Keratinocyte (primary cell): ENCODE results near the gene KLC1. TPM values are rescaled to one million over a fixed set of nuclear protein-coding genes. Genes with fewer than 3 reads are reported as not detected.
"Not testable (repeated sequence)": the region's sequence is repeated elsewhere in the genome, so short reads cannot be mapped to it uniquely, and the experiment has no call there.

Experiments used
- DNase-seq: peaks from one replicate; pipeline ENCODE4 v3.0.0-alpha.2; 2011; ENCODE audit warnings: low read depth, missing footprints, low spot score
- FAIRE-seq: peaks from 2 replicates; lab custom pipeline; 2011; peaks lifted over from hg19 to GRCh38; lab: Jason Lieb, UNC
- H2AFZ ChIP-seq: 2 replicates; pipeline ENCODE4 v1.6.0; 2012; ENCODE audit warnings: low read length, control low read depth, inconsistent platforms; ENCODE audit not compliant: control insufficient read depth
- H3K27ac ChIP-seq: 2 replicates; pipeline ENCODE4 v1.5.1; 2011; ENCODE audit warnings: low read length; ENCODE audit not compliant: control insufficient read depth, insufficient read depth
- H3K27me3 ChIP-seq: 3 replicates; pipeline ENCODE4 v1.6.0; 2011; ENCODE audit warnings: low read length; ENCODE audit not compliant: control insufficient read depth, insufficient read depth; ENCODE audit errors: extremely low read depth
- H3K36me3 ChIP-seq, 2 experiments: 2 replicates in 1 of 2; 3 replicates in 1 of 2; pipeline ENCODE4 v1.5.1; 2011; ENCODE audit warnings: low read length in 2 of 2, mild to moderate bottlenecking in 1 of 2; ENCODE audit not compliant: control insufficient read depth in 2 of 2, insufficient read depth in 2 of 2; ENCODE audit errors: extremely low read depth in 1 of 2
- H3K4me1 ChIP-seq: 3 replicates; pipeline ENCODE4 v1.5.1; 2011; ENCODE audit warnings: low read length; ENCODE audit not compliant: control insufficient read depth, insufficient read depth; ENCODE audit errors: extremely low read depth
- H3K4me2 ChIP-seq: 3 replicates; pipeline ENCODE4 v1.6.0; 2011; ENCODE audit warnings: low read depth, low read length; ENCODE audit not compliant: control insufficient read depth, insufficient read depth; ENCODE audit errors: extremely low read depth
- H3K4me3 ChIP-seq, 3 experiments: fragments of 200-600 bp in 1 of 3; sonication (generic) in 1 of 3; 2 replicates in 2 of 3; 3 replicates in 1 of 3; pipeline ENCODE4 v1.5.1; 2011 to 2016; ENCODE audit warnings: low read length in 3 of 3, mild to moderate bottlenecking in 3 of 3, control low read depth in 2 of 3, inconsistent platforms in 1 of 3, low read depth in 1 of 3, mixed read lengths in 1 of 3, mixed run types in 1 of 3, moderate library complexity in 1 of 3; ENCODE audit not compliant: control insufficient read depth in 2 of 3, insufficient read depth in 2 of 3; ENCODE audit errors: extremely low read depth in 1 of 3
- H3K79me2 ChIP-seq: 2 replicates; pipeline ENCODE4 v1.6.0; 2012; ENCODE audit warnings: low read length; ENCODE audit not compliant: control insufficient read depth, insufficient read depth
- H3K9ac ChIP-seq: 3 replicates; pipeline ENCODE4 v1.6.0; 2011; ENCODE audit warnings: low read length; ENCODE audit not compliant: control insufficient read depth, insufficient read depth; ENCODE audit errors: extremely low read depth
- H3K9me1 ChIP-seq: 3 replicates; pipeline ENCODE4 v1.6.0; 2011; ENCODE audit warnings: low read length; ENCODE audit not compliant: control insufficient read depth, insufficient read depth; ENCODE audit errors: extremely low read depth
- H3K9me3 ChIP-seq: 2 replicates; pipeline ENCODE4 v1.5.1; 2012; ENCODE audit warnings: low read depth, low read length; ENCODE audit not compliant: control insufficient read depth
- H4K20me1 ChIP-seq: 3 replicates; pipeline ENCODE4 v1.6.0; 2011; ENCODE audit warnings: low read length; ENCODE audit not compliant: control insufficient read depth, insufficient read depth; ENCODE audit errors: extremely low read depth
- CTCF ChIP-seq, 3 experiments: IDR thresholded peaks in 1 of 3; conservative IDR thresholded peaks in 1 of 3; optimal IDR thresholded peaks in 1 of 3; 2 replicates in 2 of 3; 3 replicates in 1 of 3; pipeline versions ENCODE3 to v1.5.1; 2011; ENCODE audit warnings: low read length in 3 of 3, mild to moderate bottlenecking in 3 of 3, moderate library complexity in 2 of 3, control low read depth in 1 of 3, inconsistent platforms in 1 of 3; ENCODE audit not compliant: insufficient read depth in 2 of 3; ENCODE audit errors: extremely low read depth in 1 of 3
- EZH2 ChIP-seq: IDR thresholded peaks from one replicate; pipeline ENCODE4 v1.6.1; 2012; ENCODE audit warnings: inconsistent platforms, mild to moderate bottlenecking, low read length, moderate library complexity
- dilution Hi-C: fragments of 300-500 bp; cut with MboI; formaldehyde crosslinking; loops from one replicate; pipeline ENCODE4 v1.7.0; 2020; ENCODE audit warnings: low sequenced_read_pairs; ENCODE audit not compliant: extremely low pct_ligation_motif_present
- polyA plus RNA-seq, 5 experiments: library from polyadenylated mRNA; depleted of rRNA in 3 of 5; stranded (reverse) in 3 of 5; stranded (forward) in 1 of 5; unstranded in 1 of 5; fragments of >200 nt; gene quantifications; 1 replicate in 1 of 5; 2 replicates in 3 of 5; 3 replicates in 1 of 5; pipeline versions ENCODE4 v1.2.1 to v1.2.3, GENCODE V29; 2011 to 2012; ENCODE audit warnings: missing spikeins in 2 of 5, low read depth in 1 of 5, low replicate concordance in 1 of 5

Gene KLC1
- polyA plus RNA-seq, 1 donor (not counting 4 experiments of a cell fraction or from before 2014, with no cell fraction given), result 130 TPM

DNA sequence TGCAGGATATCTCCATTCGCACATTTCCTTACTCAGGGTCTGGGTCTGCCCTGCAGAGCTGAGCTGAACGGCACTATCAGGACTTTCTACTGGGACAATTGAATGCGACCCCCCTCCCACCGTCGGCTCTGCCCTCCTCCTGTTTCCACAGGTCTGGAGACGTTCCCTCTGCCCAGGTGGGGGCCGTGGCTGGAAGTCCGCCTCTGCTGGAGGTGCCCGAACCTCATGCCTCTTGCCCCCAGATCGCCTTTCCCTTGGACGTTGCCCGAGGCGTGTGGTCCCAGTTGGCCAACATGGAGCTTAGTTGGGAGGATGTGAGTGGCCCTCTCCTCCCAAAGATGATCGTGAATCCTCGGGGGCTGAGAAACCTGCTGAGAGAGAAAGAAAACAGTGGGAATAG is 21.2 kb upstream of the KLC1 start:
- Histone ChIP-seq H3K9me1 (no peaks in the 10 kb centered on the region), H2AFZ (no peak overlapping the region), H3K27me3 (peaks cover 4% of the 10 kb centered on the region), H4K20me1 (no peaks in the 10 kb centered on the region), H3K36me3 (no peaks in the 10 kb centered on the region), H3K4me2 (no peak overlapping the region), H3K9ac (no peak overlapping the region), H3K79me2 (no peaks in the 10 kb centered on the region), H3K4me3 (no peak overlapping the region), H3K4me1 (peaks cover 5% of the 10 kb centered on the region), H3K27ac (no peak overlapping the region), H3K9me3 (peaks cover 5% of the 10 kb centered on the region)
- TF ChIP-seq EZH2 (no peak), CTCF (optimal IDR thresholded peaks at IDR 0.05 in 1 of 3, IDR thresholded peaks at IDR 0.05 in 1 of 3, conservative IDR thresholded peaks at IDR 0.05 in 1 of 3; ENCODE audit: extremely low read depth in 1 of 3, insufficient read depth in 2 of 3, low read length in 3 of 3) (no peak)
- DNase-seq (no peak), FAIRE-seq (no peak)
- dilution Hi-C loops, result no loop called here

DNA sequence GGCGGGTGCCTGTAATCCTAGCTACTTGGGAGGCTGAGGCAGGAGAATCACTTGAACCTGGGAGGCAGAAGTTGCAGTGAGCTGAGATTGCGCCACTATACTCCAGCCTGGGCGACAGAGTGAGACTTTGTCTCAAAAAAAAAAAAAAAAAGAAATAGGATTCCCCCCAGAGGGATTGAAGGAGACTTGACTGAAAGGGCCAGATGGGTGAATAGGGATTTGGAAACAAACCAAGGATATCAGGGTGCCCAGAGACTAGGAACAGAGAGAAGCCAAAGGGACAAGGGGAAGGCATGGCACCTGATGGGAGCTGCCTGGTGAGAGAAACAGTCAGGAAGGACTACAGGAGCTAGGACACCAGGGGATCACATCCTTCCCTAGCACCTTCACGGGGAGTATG is 19.9 kb upstream of the KLC1 start:
- H3K79me2 ChIP-seq, H2AFZ ChIP-seq, H3K27me3 ChIP-seq, H3K4me1 ChIP-seq, H3K36me3 ChIP-seq, H4K20me1 ChIP-seq, FAIRE-seq, H3K9ac ChIP-seq, H3K4me3 ChIP-seq, H3K4me2 ChIP-seq, dilution Hi-C loops, H3K27ac ChIP-seq, DNase-seq, H3K9me1 ChIP-seq, H3K9me3 ChIP-seq: not testable (repeated sequence)

DNA sequence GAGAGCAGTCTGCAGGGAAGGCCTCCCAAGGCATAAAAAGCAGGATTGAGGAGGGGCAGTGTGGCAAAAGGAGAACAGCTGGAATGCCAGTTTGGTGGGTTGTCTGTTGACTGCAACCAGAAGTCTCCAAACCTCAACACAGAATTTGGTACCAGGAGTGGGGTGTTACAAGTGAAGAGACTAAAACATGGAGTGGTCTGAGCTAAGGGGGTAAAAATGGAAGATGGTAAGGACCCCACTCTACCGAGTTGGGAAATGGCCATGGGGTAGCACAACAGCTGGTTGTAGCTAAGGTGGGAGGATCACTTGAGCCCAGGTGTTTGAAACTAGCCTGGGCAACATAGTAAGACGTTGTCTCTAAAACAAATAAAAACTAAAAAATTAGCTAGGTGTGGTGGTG is 17.8 kb upstream of the KLC1 start:
- no peak for FAIRE-seq

More for the DNA sequence above, 17.8 kb upstream of the KLC1 start:
- TF ChIP-seq CTCF (optimal IDR thresholded peaks at IDR 0.05 in 1 of 3, IDR thresholded peaks at IDR 0.05 in 1 of 3, conservative IDR thresholded peaks at IDR 0.05 in 1 of 3; ENCODE audit: extremely low read depth in 1 of 3, insufficient read depth in 2 of 3, low read length in 3 of 3), result no peak
- TF ChIP-seq EZH2, result no peak
- Histone ChIP-seq H3K9me3 (peaks cover 5% of the 10 kb centered on the region), H3K4me1 (peaks cover 5% of the 10 kb centered on the region), H3K4me2 (no peak overlapping the region), H2AFZ (no peak overlapping the region), H3K4me3 (no peak overlapping the region), H3K9me1 (no peaks in the 10 kb centered on the region), H3K27ac (no peak overlapping the region), H3K36me3 (no peaks in the 10 kb centered on the region), H3K27me3 (peaks cover 4% of the 10 kb centered on the region), H3K79me2 (no peaks in the 10 kb centered on the region), H4K20me1 (no peaks in the 10 kb centered on the region), H3K9ac (no peak overlapping the region)
- no peak for DNase-seq
- dilution Hi-C loops, result no loop called here
